Heart right ventricle (tissue), 16 donors: Measurements from ENCODE around the gene SPTAN1. TPM values are rescaled to one million over a fixed set of nuclear protein-coding genes. Genes with fewer than 3 reads are reported as not detected.

Source experiments
- ATAC-seq, 8 donors: fragments of 200-7000 bp; cut with Tn5 transposase; one replicate each; pipeline ENCODE4 v1.9.1; 2020; ENCODE audit warnings: mild to moderate bottlenecking in 8 of 8, moderate library complexity in 8 of 8, moderate number of reproducible peaks in 1 of 8
- DNase-seq, 2 donors: peaks; one replicate each; pipeline ENCODE4 v3.0.0-alpha.2; 2020
- H3K27ac ChIP-seq, 10 donors: fragments of 200-600 bp; sonication (generic) in 2 of 10; one replicate each; pipeline versions ENCODE4 v1.5.0 to v1.8.0; 2020 to 2022; ENCODE audit warnings: mild to moderate bottlenecking in 3 of 10
- H3K27me3 ChIP-seq, 7 donors: fragments of 200-600 bp; one replicate each; pipeline ENCODE4 v1.8.0; 2021 to 2022; ENCODE audit warnings: mild to moderate bottlenecking in 2 of 7
- H3K36me3 ChIP-seq, 9 donors: fragments of 200-600 bp; sonication (generic) in 1 of 9; one replicate each; pipeline versions ENCODE4 v1.5.0 to v1.8.0; 2020 to 2022; ENCODE audit warnings: mild to moderate bottlenecking in 2 of 9
- H3K4me1 ChIP-seq, 9 donors: fragments of 200-600 bp; sonication (generic) in 1 of 9; one replicate each; pipeline versions ENCODE4 v1.5.0 to v1.8.0; 2020 to 2022; ENCODE audit warnings: mild to moderate bottlenecking in 4 of 9
- H3K4me3 ChIP-seq, 10 donors: fragments of 200-600 bp; sonication (generic) in 2 of 10; one replicate each; pipeline versions ENCODE4 v1.5.0 to v1.8.0; 2020 to 2022; ENCODE audit warnings: mild to moderate bottlenecking in 7 of 10, moderate library complexity in 2 of 10
- H3K9me3 ChIP-seq, 11 donors: fragments of 200-600 bp in 10 of 11; sonication (generic) in 2 of 11; one replicate each; pipeline versions ENCODE4 v1.5.0 to v1.8.0; 2013 to 2022; ENCODE audit warnings: mild to moderate bottlenecking in 2 of 11, control low read depth in 1 of 11, moderate library complexity in 1 of 11
- WGBS, 2 donors: extraction: QIAGEN DNeasy Blood & Tissue Kit; methylation state at CpG; one replicate each; pipeline ENCODE4 v1.1.7; 2013; ENCODE audit warnings: inconsistent platforms in 1 of 2; 5-methylcytosine and 5-hydroxymethylcytosine counted together
- intact Hi-C, 10 donors: fragments of 100-400 bp; cut with DNase I; formaldehyde crosslinking; loops; one replicate each; pipeline versions ENCODE4 v1.11.1 to v1.14.2; 2022
- polyA plus RNA-seq, 2 donors: library from polyadenylated mRNA; stranded (reverse); fragments of 200-250 nt; gene quantifications; one replicate each; pipeline ENCODE4 v1.2.3, GENCODE V29; 2013
- total RNA-seq, 10 donors: library from RNA; stranded (reverse); fragmentation: NEBNext Ultra II Directional in 3 of 10; extraction: Animal tissue kit (Norgen Biotek cat#: 25700) in 3 of 10; gene quantifications; one replicate each; pipeline versions ENCODE4 v1.2.1 to v1.2.4, GENCODE V29; 2021 to 2023
- TF ChIP-seq, protein P1 (sequence below), 9 donors: fragments of 200-600 bp; sonication (generic) in 2 of 9; IDR thresholded peaks; one replicate each; pipeline versions ENCODE4 v1.5.0 to v1.8.0; 2021 to 2022; ENCODE audit warnings: antibody characterized with exemption in 9 of 9, mild to moderate bottlenecking in 5 of 9, moderate library complexity in 1 of 9
- donor health status: Arrhythmogenic right ventricular cardiomyopathy.
- donor health status: ischemic (EF 13 %, LVEDD 7.1; RV severe dilation, severe dysfunction).
- donor health status: healthy with polysubstance abuse.
- donor health status: DM: no; HTN: yes; CAD: no.
- donor health status: DM: no; HTN: no; CAD: no.
- donor health status: ischemic (EF 25% LVEDD 6.9; RV normal size, moderate dysfunction).
- donor health status: ischemic (EF 25% LVEDD 5.7; RV mildly dilated, moderate dysfunction).
- donor health status: healthy.
- donor health status: DM: yes; HTN: yes; CAD: no.
- donor health status: Ischemic cardiomyopathy.
- donor health status: ischemic (EF 35%, LVEDD 5.7; RV mildly dilated, moderate dysfunction).
- donor health status: nonischemic (EF 11% LVEDD 7.7; RV severe dilation, severe dysfunction).
- donor health status: DM: yes; HTN: yes; CAD: no.
- donor health status: PGD.
- donor health status: ischemic (EF 29% LVEDD 5.4; RV normal size, mild dysfunction).
- donor health status: nonischemic (EF 23%, LVEDD 6.1; RV moderate dilation, normal function).

SPTAN1 gene
- total and polyA plus RNA-seq, 12 donors = 119 to 449 (median 342) TPM

DNA sequence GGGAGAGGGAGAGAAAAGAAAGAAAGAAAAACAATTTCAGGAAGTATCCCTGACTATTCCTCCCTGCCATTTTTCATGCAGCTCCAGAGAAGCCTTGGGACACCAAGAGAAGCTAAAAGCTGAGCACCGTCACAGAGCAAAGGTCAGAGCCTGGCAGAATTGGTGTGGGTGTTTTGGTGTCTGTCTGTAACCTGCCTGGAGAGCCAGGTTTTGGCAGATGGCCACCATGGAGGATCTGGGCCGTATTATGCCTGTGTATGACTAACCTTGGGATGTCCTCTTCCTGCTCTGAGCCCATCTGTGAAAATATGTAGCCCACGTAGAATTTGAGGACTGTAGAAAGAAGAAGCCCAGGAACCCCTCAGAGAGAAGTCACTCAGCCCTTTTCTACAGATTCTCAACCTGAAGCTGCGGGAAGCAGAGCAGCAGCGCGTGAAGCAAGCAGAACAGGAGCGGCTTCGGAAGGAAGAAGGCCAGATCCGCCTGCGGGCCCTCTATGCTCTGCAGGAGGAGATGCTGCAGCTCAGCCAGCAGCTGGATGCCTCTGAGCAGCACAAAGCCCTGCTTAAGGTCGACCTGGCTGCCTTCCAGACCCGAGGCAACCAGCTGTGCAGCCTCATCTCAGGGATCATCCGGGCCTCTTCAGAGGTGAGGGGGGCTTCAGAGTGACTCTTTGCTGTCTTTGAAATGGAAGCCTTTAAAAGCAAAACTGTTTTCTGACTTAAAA lies 29.0 kb upstream of the SPTAN1 start:
- peak in 7 of 8 donors; percentile 22 to 65 (median 42) for ATAC-seq
- Histone ChIP-seq H3K36me3 (peaks cover 0 to 99% (median 49%) of the 10 kb centered on the region in 9 donors), H3K4me3 (no peak overlapping the region), H3K27ac (peak overlapping the region in 4 of 10 donors; percentile 6 to 31 (median 18)), H3K4me1 (peaks cover 0 to 12% (median 7%) of the 10 kb centered on the region in 9 donors), H3K9me3 (no peaks in the 10 kb centered on the region), H3K27me3 (no peaks in the 10 kb centered on the region)
- 34 to 41% methylated on average over 13 of the region's 13 CpGs for WGBS, 2 donors
- intact Hi-C loops = loop anchor here in 3 of 10 donors (10.0 kb wide), 3 partner anchors 49 to 229 kb away; no protein-coding TSS in a partner anchor
- TF ChIP-seq, protein P1, sequence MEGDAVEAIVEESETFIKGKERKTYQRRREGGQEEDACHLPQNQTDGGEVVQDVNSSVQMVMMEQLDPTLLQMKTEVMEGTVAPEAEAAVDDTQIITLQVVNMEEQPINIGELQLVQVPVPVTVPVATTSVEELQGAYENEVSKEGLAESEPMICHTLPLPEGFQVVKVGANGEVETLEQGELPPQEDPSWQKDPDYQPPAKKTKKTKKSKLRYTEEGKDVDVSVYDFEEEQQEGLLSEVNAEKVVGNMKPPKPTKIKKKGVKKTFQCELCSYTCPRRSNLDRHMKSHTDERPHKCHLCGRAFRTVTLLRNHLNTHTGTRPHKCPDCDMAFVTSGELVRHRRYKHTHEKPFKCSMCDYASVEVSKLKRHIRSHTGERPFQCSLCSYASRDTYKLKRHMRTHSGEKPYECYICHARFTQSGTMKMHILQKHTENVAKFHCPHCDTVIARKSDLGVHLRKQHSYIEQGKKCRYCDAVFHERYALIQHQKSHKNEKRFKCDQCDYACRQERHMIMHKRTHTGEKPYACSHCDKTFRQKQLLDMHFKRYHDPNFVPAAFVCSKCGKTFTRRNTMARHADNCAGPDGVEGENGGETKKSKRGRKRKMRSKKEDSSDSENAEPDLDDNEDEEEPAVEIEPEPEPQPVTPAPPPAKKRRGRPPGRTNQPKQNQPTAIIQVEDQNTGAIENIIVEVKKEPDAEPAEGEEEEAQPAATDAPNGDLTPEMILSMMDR (IDR thresholded peaks at IDR 0.05) = no peak
- DNase-seq = peak in 1 of 2 donors; percentile 41

DNA sequence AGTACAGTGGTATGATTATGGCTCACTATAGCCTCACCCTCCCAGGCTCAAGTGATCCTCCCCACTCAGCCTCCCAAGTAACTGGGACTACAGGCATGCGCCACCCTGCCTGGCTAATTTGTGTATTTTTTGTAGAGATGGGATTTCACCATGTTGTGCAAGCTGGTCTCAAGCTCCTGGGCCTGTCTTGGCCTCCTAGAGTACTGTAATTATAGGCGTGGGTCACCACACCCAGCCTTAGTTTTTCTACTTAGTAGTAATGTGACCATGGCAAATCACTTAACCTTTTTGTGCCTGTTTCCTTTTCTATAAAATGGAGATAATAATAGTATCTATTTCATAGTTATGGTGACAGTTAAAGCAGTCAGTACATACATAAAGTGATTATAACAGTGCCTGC lies 25.7 kb upstream of the SPTAN1 start:
- ATAC-seq = no peak
- peaks cover 0 to 100% (median 63%) of the 10 kb centered on the region in 9 donors for H3K36me3 ChIP-seq
- H3K9me3 ChIP-seq = no peaks in the 10 kb centered on the region
- DNase-seq = no peak
- intact Hi-C loops = loop anchor here in 3 of 10 donors (5.0 to 10.0 kb wide), 4 partner anchors 52 to 1089 kb away; no protein-coding TSS in a partner anchor
- H3K4me1 ChIP-seq = peaks cover 0 to 12% (median 7%) of the 10 kb centered on the region in 9 donors
- 93% methylated on average over 2 of the region's 2 CpGs for WGBS, 2 donors
- H3K4me3 ChIP-seq = no peak overlapping the region
- TF ChIP-seq, protein P1 (IDR thresholded peaks at IDR 0.05) = no peak
- H3K27me3 ChIP-seq = no peaks in the 10 kb centered on the region
- H3K27ac ChIP-seq = no peak overlapping the region

DNA sequence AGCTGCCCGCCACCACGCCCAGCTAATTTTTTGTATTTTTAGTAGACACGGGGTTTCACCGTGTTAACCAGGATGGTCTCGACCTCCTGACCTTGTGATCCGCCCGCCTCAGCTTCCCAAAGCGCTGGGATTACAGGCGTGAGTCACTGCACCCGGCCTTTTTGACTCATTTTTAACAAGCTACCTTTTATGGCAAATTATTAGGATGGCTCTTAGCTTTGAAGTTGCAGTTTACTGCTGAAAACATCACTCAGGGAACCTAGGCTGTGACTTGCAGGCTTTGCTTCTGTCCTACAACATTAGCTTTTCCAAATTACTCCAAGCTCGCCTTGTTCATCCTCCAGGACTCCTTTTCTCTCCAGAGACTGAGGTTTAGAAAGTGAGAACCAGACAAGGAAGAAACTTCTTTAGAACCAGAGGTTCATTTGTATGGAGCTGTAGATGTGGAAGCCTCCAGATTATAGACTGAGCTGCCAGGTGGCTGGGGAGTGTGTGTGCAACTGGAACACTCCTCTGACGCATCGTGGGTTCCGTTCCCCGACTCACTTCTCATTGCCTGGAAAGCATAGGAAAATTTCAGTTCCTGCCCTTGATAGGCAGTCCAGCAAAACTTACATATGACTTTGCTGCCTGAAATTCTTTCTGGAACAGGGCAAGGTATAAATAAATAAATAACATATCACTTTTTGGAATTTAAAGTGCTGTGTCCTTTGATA lies 23.8 kb upstream of the SPTAN1 start:
- Histone ChIP-seq H3K9me3 (no peaks in the 10 kb centered on the region), H3K27me3 (no peaks in the 10 kb centered on the region), H3K27ac (no peak overlapping the region), H3K36me3 (peaks cover 0 to 100% (median 72%) of the 10 kb centered on the region in 9 donors), H3K4me1 (peaks cover 0 to 2% (median 1%) of the 10 kb centered on the region in 9 donors), H3K4me3 (no peak overlapping the region)
- WGBS, 2 donors = 94 to 95% methylated on average over 15 of the region's 15 CpGs
- TF ChIP-seq, protein P1 (IDR thresholded peaks at IDR 0.05) = no peak
- no peak for DNase-seq
- intact Hi-C loops = loop anchor here in 3 of 10 donors (5.0 to 10.0 kb wide), 4 partner anchors 54 to 1091 kb away; no protein-coding TSS in a partner anchor
- no peak for ATAC-seq

DNA sequence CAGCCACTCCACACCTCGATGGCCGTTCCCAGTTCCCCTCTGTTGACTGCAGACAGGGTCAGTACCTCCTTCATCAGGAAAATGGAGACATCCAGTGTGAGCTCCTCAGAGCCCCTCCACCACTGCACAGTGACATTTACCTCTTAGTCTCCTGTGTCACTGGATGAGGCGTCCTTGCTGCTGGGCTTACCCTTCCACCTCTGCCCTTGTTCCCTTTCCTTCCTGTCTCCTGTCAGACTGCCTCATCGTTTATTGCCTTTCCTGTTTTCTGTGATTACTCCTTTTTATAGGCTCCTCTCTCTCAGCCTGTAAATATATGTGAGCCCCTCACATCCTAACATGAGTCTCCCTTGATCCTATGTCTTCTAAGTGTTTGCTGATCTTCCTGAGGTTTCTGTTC lies 23.2 kb upstream of the SPTAN1 start:
- Histone ChIP-seq H3K4me1 (no peaks in the 10 kb centered on the region), H3K4me3 (no peak overlapping the region), H3K36me3 (peaks cover 0 to 100% (median 73%) of the 10 kb centered on the region in 9 donors), H3K27me3 (no peaks in the 10 kb centered on the region), H3K27ac (no peak overlapping the region), H3K9me3 (no peaks in the 10 kb centered on the region)
- ATAC-seq (no peak), DNase-seq (no peak)
- intact Hi-C loops = loop anchor here in 3 of 10 donors (5.0 to 10.0 kb wide), 4 partner anchors 54 to 1092 kb away; no protein-coding TSS in a partner anchor
- 64 to 70% methylated on average over 4 of the region's 4 CpGs for WGBS, 2 donors
- TF ChIP-seq, protein P1 (IDR thresholded peaks at IDR 0.05) = no peak
